ACHN (cell line): ENCODE results near the gene MGRN1.
A peak's percentile ranks its signal among the peaks of the same experiment; 100 is the strongest.

Experiments used
- DNase-seq: peaks from one replicate; pipeline ENCODE4 v3.0.0-alpha.2; 2015
- in situ Hi-C: cut with HindIII; loops from 2 replicates; pipeline ENCODE4 v1.10.0; 2017; ENCODE audit warnings: low sequenced_read_pairs, low pct_ligation_motif_present, low pct_unique_long_range_greater_than_20kb

MGRN1 gene

DNA sequence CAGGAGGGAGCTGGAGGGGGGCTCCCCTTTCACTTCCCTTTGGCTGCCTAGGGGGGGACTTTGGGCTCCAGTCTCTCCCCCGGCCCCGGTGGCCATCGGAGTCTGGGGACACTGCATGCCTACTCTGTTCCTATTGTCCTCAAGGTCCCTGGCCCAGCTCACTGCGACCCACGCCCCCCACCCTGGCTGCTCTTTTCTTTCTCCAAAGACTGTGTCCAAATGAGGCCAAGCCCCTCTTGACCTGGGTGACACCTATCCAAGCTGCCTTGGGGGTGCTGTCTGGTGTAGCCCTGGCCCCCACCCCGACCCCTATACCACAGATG, 22.8 kb upstream of the MGRN1 start:
- in situ Hi-C loops, result no loop called here

DNA sequence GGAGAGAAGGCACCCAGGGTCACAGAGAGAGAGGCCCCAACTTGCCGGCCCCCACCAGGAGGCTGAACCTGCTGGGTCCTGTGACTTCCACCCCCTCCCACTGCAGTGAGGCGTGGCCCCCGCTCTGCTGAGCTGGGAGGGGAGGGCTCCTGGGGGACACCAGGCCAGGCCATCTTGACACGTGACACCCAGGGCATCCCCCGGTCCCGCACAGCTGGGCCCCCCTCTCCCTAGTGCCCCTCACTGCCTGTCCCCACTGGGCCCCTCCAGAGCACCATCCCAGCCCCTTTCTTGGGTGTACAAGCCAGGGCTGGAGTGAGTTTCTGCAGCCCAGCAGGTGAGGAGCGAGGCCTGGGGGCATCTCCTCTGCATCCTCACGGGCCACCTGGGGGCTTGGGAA, 22.3 kb upstream of the MGRN1 start:
- no peak for DNase-seq
- in situ Hi-C loops, result no loop called here

More for the DNA sequence above, 22.8 kb upstream of the MGRN1 start:
- no peak for DNase-seq

DNA sequence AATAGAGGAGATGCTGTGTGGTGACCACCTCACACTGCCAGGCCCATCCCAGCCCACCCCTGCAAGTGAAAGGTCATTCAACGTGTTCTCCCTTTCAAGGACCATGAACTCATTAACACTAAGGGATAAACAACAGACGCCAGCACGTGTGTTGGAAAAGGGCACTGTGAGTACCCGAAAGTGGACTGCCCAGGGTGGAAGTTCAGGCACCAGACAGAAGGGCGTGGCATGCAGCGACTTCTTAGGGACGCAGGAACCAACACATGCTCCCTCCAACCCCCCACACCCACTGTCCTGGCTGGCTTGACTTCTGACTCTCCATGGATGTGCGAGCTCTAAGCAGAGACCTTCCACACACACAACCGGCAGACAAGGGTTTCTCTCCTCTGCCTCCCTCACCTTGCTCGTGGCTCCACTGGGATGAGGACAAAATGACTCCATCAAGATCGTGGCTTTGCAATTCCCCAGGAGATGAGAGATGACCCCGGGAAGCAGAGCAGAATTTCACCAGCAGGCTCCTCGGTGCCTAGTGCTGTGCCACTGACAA, 20.9 kb upstream of the MGRN1 start:
- in situ Hi-C loops, result no loop called here
- DNase-seq, result no peak

DNA sequence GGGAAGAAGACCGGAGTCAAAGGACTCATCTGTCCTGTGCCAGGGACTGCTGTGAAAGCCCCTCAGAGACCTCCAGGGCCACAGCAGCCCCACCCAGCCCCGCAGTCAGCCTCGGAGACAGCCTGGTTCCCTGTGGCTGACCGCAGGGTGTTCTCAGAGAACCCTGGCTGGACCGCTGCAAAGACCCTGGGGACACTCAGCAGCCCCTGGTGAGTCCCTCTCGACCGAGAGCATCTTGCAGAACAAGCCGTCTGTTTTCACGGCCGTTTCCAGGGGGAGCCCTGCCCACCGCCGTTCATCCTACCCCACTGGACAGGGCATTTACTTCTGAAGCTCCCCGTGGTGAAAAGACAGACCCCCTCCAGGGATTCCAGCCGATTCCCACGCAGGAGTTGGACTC, 20.2 kb upstream of the MGRN1 start:
- DNase-seq, result no peak
- in situ Hi-C loops, result no loop called here

DNA sequence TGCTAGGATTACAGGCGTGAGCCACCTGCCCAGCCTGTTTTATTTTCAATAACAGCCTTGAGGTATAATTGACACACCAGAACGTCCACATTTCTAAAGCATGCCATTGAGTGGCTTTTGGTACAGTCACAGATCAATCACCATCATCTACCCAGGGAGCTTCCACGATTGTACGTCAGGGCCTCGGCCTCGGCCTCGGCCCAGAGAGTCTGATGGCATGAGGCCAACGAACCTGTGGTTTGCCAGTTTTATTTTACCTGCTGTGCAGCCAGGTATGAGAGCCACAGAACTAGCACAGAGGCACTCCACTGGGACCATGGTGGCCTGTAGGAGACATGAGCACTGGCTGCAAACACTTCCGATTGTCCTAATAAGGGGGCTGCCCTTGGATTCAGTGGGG, 18.3 kb upstream of the MGRN1 start:
- in situ Hi-C loops, result no loop called here
- no peak for DNase-seq

- no peak for DNase-seq
Observed at GRCh38 chr16:4607841-4608703, 16.6 kb upstream of the MGRN1 start.

DNA sequence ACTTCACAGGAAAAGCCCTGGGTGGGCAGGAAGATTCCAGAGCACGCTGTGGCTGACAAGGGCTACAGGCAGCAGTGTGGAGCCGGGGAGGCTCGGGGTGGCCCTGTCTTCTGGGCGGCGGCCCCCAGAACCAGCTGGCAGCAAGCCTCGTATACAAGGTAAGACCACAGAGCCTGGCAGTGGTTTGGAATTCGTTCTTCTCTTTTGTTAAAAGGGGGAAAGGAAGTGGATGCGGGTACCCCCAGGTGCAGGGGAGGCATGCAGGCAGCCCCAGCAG, 16.0 kb upstream of the MGRN1 start:
- in situ Hi-C loops, result no loop called here
- DNase-seq, result no peak

More at GRCh38 chr16:4607841-4608703, 16.6 kb upstream of the MGRN1 start:
- in situ Hi-C loops, result no loop called here

- no peak for DNase-seq
- in situ Hi-C loops, result no loop called here
Observed at GRCh38 chr16:4609200-4610010, 15.2 kb upstream of the MGRN1 start.

DNA sequence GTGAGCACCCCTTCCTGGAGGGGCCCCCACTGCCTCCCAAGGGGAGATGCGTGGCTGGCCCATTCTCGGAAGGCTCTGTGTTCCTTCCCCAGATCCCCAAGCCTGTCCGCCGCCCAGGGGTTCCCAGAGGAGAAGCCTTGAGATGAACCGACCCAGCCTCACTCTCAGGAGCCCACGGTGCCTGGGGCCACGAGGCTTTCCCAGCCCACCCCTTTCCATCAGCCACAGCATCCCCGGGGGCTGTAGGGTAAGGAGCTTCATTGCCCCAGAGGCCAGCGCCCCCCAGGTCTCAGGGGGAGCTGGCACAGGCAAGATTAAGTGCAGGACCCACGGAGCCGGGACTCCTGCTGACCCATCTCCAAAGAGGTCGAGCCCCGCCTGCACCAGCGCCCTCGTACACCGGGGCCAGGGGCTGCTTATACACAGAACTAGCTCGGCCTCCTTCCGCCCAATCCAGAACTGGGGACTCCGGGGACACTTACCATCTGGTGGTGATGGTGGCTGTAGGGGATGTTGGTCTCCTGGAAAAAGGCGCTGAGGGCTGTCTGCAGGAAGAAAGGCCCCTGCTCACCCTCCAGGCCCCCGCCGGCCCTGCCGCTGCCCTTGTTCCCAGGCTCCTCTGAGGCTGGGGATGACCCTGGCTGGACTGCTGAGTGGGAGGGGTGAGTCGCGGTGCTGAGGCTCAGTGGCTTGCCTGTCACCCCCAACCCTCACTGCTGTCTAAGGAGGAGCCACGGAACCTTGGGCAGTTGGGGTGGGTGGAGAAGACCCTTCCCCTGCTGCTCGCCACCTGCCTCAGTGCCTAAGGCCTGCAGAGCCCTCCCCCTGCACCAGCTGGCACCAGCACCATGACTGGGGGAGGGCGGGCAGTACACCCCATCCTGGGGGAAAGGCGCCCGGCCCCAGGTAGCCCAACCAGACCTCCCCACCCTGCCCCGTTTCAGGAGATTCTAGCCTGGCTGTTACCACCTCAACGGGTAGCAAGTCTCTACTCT, 14.3 kb upstream of the MGRN1 start:
- DNase-seq, result no peak

DNA sequence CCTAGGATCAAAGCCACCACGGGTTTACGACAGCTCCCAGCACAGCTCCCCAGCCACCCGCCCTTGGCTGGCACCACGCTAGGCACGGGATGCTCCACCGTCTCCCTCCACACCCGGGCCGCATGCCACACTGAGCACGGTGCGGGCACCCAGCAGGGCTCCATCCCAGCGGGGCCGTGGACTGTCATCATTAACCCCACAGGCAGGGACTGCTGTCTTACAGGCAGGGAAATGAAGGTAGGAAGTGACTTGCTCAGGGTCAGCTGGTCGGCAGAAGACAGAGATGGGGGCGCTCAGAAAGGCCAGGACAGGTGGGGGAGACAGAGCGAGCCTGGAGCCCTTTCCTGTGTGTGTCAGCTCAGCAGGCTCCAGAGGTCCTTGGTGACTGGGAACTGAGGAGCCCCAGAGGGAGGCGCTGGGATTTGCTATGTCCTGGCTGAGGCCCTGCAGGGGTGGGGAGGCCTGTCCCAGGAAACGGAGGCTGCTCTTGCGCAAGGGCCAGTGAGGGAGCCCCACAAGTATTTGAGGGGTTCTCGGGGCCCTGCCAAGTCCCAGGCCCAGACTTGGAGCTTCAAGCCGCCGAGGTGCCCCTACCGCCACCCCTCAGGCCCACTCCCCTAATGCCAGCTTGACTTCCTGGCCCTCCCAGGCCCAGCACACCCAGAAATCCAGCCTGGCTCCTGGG, 13.1 kb upstream of the MGRN1 start:
- no peak for DNase-seq
- in situ Hi-C loops, result no loop called here

More for the DNA sequence above, 14.3 kb upstream of the MGRN1 start:
- in situ Hi-C loops, result no loop called here

GRCh38 chr16:4612474-4612931, 12.1 kb upstream of the MGRN1 start:
- in situ Hi-C loops, result no loop called here
- DNase-seq, result no peak

DNA sequence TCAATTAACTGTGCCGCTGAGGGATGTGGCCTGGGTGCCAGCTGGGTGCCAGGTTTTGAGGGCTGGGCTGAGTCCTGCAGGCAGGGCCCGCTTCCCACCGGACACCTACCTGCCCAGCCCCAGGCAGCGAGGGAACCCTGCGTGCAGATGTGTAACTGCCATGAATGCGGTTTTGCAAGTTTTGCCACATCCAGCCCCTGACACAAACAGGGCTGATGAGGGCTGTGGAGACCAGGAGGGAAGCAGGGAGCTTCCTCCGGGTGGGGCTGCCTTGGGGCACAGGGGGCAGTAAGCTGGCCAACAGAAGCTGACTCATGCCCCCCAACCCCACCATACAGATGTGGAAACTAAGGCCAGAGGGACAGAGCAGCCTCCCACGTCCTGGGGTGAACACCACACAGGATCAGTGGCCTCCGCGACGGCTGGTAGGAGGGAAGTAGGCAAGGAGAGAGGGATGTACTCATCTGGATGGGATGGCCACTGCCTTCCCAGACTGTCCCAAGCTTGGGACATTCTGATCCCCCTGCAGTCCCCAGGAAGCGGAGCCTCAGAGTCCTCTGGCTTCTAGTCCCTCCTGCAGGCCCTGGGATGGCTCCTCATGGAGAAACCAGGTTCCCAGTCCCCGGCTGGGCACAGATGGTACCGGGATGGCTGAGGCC, 11.5 kb upstream of the MGRN1 start:
- in situ Hi-C loops, result no loop called here
- DNase-seq, result no peak

DNA sequence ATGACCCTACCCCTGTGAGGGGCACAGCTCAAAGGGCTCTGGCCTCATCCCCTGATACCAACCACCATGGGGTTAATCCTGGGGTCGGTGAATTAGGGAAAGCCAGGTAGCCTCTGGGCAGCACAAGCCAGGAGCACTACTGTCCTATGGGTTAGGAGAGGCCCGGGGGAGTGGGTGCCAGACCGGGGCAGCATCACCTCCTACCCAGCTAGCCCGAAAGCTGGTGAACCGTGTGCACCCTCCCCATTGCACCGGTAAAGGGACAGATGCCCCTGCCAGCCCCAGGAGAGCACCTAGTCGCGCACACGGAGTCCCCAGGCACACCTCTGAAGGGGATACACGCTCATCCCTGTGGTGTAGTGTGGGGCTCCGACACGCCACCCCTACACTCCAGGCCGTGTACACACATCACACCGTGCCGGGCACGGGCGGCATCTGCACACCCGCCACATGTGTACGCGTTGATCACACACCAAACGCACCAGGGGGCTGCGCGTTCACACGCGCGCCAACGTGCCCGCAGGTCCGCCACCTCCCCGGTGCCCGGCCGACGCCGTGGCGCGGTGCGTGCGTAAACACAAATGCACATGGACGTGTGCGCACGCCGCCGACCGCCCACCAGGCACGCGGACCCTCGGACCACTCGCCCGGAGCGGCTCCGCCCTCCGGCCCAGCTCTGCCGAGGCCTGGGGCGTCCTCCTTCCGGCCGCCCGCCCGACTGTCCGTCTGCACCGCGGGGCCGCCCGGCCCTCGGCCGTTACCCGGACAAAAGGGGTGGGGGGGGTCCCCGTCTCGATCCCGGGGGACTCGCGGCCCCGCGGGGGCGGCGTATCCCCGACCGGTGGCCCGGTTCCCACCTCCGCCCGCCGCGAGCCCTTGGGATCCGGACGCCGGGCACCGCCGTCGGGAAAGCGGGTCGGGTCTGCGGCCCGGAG, 10.7 kb upstream of the MGRN1 start:
- DNase-seq, result peak; percentile 55
- in situ Hi-C loops, result no loop called here

- DNase-seq, result peak; percentile 97
- in situ Hi-C loops, result no loop called here
Observed at GRCh38 chr16:4614571-4615383, 9.8 kb upstream of the MGRN1 start, which contains the start of gene UBALD1. Gene UBALD1 (minus strand): TSS chr16:4614888. CDS start chr16:4614797, 91 bp downstream.

GRCh38 chr16:4615384-4616046, 9.1 kb upstream of the MGRN1 start:
- no peak for DNase-seq
- in situ Hi-C loops, result no loop called here
